Measurements from ENCODE around the gene GFAP.

DNA sequence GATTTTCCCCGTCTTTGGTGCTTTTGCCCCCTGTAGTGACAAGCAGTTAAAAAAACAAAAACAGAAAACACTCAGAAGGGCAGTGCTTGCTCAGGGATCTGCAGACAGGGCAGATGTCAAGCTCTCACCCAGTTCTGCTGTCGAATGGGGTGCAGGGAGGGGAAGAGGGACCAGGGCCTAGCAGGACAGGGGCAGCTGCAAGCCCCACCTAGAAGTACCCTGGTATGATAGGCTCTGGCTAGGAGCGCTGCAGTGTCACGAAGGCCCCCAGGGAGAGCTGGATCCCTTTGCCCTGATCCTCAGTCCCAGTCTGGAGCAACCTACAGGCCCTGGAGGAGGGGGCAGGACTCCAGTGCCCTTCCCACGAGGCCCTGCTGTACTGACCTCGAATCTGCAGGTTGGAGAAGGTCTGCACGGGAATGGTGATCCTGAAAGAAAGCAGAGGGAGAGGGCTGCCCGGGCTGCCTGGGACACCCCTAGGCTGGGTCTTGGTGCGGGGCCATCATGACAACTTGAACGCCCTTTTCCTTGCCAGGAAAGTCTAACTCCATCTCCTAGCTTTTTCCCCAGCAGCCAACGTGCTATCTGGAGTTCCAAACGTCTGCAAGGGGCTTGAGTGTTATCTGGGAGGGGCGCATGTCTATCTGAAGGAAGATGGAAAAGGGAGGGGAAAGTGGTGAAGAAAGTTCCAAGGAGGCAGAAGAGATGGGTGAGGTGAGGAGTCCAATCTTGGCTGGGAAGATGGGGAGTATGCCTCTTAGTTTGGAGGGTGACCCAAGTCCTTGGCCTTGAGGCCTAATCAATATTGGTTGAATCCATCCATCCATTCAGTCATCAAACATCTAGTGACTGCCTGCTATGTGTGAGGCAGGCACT, 4.8 kb downstream of the GFAP start:
- TF ChIP-seq, protein P1, sequence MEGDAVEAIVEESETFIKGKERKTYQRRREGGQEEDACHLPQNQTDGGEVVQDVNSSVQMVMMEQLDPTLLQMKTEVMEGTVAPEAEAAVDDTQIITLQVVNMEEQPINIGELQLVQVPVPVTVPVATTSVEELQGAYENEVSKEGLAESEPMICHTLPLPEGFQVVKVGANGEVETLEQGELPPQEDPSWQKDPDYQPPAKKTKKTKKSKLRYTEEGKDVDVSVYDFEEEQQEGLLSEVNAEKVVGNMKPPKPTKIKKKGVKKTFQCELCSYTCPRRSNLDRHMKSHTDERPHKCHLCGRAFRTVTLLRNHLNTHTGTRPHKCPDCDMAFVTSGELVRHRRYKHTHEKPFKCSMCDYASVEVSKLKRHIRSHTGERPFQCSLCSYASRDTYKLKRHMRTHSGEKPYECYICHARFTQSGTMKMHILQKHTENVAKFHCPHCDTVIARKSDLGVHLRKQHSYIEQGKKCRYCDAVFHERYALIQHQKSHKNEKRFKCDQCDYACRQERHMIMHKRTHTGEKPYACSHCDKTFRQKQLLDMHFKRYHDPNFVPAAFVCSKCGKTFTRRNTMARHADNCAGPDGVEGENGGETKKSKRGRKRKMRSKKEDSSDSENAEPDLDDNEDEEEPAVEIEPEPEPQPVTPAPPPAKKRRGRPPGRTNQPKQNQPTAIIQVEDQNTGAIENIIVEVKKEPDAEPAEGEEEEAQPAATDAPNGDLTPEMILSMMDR (IDR thresholded peaks at IDR 0.05): no peak
- no peak for TF ChIP-seq POLR2A (IDR thresholded peaks at IDR 0.05)
- TF ChIP-seq POLR2AphosphoS5 (IDR thresholded peaks at IDR 0.05): no peak
